Measurements from ENCODE around the gene TTC1. TPM values are rescaled to one million over a fixed set of nuclear protein-coding genes. Genes with fewer than 3 reads are reported as not detected.

Gene TTC1
- total RNA-seq, 6 experiments from 2014 or later = 19.8 to 28.6 (median 24.8) TPM

DNA sequence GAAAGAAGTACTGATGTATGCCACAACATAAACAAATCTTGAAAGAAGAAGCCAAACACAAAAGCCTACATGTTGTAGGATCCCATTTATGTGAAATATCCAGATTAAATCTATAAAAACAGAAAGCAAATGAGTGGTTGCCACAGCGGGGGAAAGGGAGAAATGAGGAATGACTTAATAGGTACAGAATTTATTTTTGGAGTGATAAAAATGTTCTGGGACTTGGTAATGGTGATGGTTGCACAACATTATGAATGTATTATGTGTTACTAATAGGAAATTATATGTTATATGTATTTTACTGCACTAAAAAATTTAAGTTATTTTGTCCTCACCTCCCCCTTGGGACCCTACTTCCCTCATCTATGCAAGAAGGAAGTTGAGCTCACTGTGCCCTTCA lies 16.4 kb upstream of the TTC1 start:
- Histone ChIP-seq H3K4me1 (no peaks in the 10 kb centered on the region), H3K4me3 (no peak overlapping the region), H3K9me3 (no peaks in the 10 kb centered on the region), H3K27me3 (no peaks in the 10 kb centered on the region), H3K27ac (no peak overlapping the region), H3K36me3 (no peaks in the 10 kb centered on the region)
- no peak for ATAC-seq
- intact Hi-C loops (cut with DNase I) = no loop called here
- 100% methylated on average over 1 of the region's 1 CpG for whole genome bisulfite sequencing (ENCODE audit: insufficient coverage, low coverage, low lambda C conversion rate, missing lambda C conversion rate)
- DNase-seq = no peak
- TF ChIP-seq, protein P1, sequence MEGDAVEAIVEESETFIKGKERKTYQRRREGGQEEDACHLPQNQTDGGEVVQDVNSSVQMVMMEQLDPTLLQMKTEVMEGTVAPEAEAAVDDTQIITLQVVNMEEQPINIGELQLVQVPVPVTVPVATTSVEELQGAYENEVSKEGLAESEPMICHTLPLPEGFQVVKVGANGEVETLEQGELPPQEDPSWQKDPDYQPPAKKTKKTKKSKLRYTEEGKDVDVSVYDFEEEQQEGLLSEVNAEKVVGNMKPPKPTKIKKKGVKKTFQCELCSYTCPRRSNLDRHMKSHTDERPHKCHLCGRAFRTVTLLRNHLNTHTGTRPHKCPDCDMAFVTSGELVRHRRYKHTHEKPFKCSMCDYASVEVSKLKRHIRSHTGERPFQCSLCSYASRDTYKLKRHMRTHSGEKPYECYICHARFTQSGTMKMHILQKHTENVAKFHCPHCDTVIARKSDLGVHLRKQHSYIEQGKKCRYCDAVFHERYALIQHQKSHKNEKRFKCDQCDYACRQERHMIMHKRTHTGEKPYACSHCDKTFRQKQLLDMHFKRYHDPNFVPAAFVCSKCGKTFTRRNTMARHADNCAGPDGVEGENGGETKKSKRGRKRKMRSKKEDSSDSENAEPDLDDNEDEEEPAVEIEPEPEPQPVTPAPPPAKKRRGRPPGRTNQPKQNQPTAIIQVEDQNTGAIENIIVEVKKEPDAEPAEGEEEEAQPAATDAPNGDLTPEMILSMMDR (IDR thresholded peaks at IDR 0.05) = no peak
- TF ChIP-seq POLR2A (IDR thresholded peaks at IDR 0.05) = no peak

DNA sequence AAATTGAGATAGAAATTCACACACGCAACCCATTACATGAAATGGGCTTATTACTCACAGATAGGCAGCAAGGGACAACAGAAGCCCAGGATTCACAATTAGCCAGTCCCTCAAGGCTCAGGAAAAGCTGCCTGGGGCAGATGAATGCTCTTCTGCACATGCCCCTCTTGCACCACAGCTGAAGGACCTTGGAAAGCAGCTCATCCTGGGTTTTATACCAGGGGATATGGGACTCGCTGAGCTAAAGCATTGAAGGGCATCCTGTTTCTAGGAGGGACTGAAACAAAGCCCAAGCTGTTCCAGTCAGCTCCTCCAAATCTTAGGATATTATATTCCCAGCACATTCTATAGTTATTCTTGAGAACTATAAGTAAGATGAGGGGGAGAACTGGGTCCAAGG lies 15.7 kb upstream of the TTC1 start:
- H3K27me3 ChIP-seq = no peaks in the 10 kb centered on the region
- WGBS (ENCODE audit: insufficient coverage, low coverage, low lambda C conversion rate, missing lambda C conversion rate) = 90% methylated on average over 2 of the region's 2 CpGs
- no peak for DNase-seq
- TF ChIP-seq POLR2A (IDR thresholded peaks at IDR 0.05) = no peak
- TF ChIP-seq, protein P1 (IDR thresholded peaks at IDR 0.05) = no peak
- H3K27ac ChIP-seq = no peak overlapping the region
- intact Hi-C loops (cut with DNase I) = no loop called here
- H3K36me3 ChIP-seq = no peaks in the 10 kb centered on the region
- no peaks in the 10 kb centered on the region for H3K9me3 ChIP-seq
- no peak for ATAC-seq
- no peaks in the 10 kb centered on the region for H3K4me1 ChIP-seq
- H3K4me3 ChIP-seq = no peak overlapping the region

DNA sequence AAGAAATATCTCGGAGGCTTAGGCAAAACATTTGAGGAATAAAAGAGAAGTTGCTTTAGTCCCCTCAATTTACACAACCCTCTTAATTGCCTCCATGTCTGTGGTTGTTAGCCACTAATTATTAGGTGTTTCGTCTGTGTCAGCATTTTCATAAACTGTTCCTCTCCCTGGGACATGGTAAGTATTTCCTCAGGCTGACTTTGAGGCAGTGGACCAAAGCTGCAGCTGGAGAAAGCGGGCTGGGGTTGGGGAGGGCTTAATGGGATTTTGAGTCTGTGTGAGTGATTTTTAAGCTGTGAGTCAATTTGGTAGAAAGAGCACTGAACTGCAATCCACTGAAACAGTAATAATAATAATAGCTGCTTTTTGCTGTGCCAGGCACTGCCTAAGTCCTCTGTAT lies 13.0 kb upstream of the TTC1 start:
- ATAC-seq = no peak

DNA sequence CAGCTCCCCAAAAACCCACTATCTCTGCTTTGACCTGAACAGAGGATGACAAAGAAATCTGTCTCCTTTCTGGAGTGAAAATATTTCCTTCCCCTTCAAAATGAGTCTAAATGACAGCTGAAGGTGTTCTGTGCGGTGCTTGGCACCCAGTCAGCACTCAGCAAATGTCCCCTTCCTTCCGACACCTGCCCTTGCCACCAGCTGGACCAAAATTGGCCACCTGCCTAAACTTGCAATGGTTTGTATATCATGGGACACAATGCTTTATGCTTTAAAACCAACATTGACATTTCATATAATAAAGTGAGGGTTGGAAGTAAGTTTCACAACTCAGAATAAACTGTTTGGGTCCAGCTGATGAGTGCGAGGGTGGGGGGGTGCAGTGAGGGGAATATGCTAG lies 7.5 kb upstream of the TTC1 start:
- ATAC-seq (no peak), DNase-seq (no peak)
- no peaks in the 10 kb centered on the region for H3K27me3 ChIP-seq

More for the DNA sequence above, 13.0 kb upstream of the TTC1 start:
- H3K9me3 ChIP-seq = no peaks in the 10 kb centered on the region
- no peak overlapping the region for H3K27ac ChIP-seq
- TF ChIP-seq POLR2A (IDR thresholded peaks at IDR 0.05) = no peak
- TF ChIP-seq, protein P1 (IDR thresholded peaks at IDR 0.05) = no peak
- H3K27me3 ChIP-seq = no peaks in the 10 kb centered on the region
- no peak overlapping the region for H3K4me3 ChIP-seq
- 67% methylated on average over 3 of the region's 3 CpGs for WGBS (ENCODE audit: insufficient coverage, low coverage, low lambda C conversion rate, missing lambda C conversion rate)
- H3K36me3 ChIP-seq = no peaks in the 10 kb centered on the region
- intact Hi-C loops (cut with DNase I) = no loop called here
- no peak for DNase-seq
- H3K4me1 ChIP-seq = no peaks in the 10 kb centered on the region

More for the DNA sequence above, 7.5 kb upstream of the TTC1 start:
- H3K36me3 ChIP-seq = no peaks in the 10 kb centered on the region
- H3K9me3 ChIP-seq = no peaks in the 10 kb centered on the region
- no peak for TF ChIP-seq POLR2A (IDR thresholded peaks at IDR 0.05)
- TF ChIP-seq, protein P1 (IDR thresholded peaks at IDR 0.05) = no peak
- 38% methylated on average over 3 of the region's 3 CpGs for WGBS (ENCODE audit: insufficient coverage, low coverage, low lambda C conversion rate, missing lambda C conversion rate)
- H3K4me1 ChIP-seq = no peaks in the 10 kb centered on the region
- H3K27ac ChIP-seq = no peak overlapping the region
- intact Hi-C loops (cut with DNase I) = no loop called here
- H3K4me3 ChIP-seq = no peak overlapping the region

Measured in right lobe of liver (tissue), 6 donors.